HepG2 (cell line): Measurements from ENCODE around the gene DOK5. TPM values are rescaled to one million over a fixed set of nuclear protein-coding genes. Genes with fewer than 3 reads are reported as not detected.

Experiments used
- CAMTA2 ChIP-seq: sonication (generic); formaldehyde crosslinking; IDR thresholded peaks from 2 replicates; pipeline ENCODE4 v1.4.0; 2020; ENCODE audit warnings: mild to moderate bottlenecking, missing genetic modification reagents, borderline replicate concordance
- HNF1A ChIP-seq, 2 experiments: sonication (generic) in 1 of 2; formaldehyde crosslinking in 1 of 2; IDR thresholded peaks; 2 replicates each; pipeline versions ENCODE4 v1.4.0 to v1.6.1; 2016 to 2020; ENCODE audit warnings: borderline replicate concordance in 1 of 2, low read depth in 1 of 2, mild to moderate bottlenecking in 1 of 2, missing genetic modification reagents in 1 of 2
- LCORL ChIP-seq, 2 experiments: fragments of 450-650 bp in 1 of 2; sonication (generic) in 1 of 2; formaldehyde crosslinking in 1 of 2; IDR thresholded peaks; 2 replicates each; pipeline versions ENCODE4 v1.5.0 to v1.6.1; 2017 to 2020; ENCODE audit warnings: antibody characterized with exemption in 1 of 2, missing genetic modification reagents in 1 of 2
- ZBTB4 ChIP-seq: sonication (generic); formaldehyde crosslinking; IDR thresholded peaks from 2 replicates; pipeline ENCODE4 v1.4.0; 2020; ENCODE audit warnings: missing genetic modification reagents, mild to moderate bottlenecking, borderline replicate concordance
- ZNF713 ChIP-seq: sonication (generic); formaldehyde crosslinking; IDR thresholded peaks from 2 replicates; pipeline ENCODE4 v1.4.0; 2020; ENCODE audit warnings: mild to moderate bottlenecking, missing genetic modification reagents
- polyA plus RNA-seq, 8 experiments: library from polyadenylated mRNA; depleted of rRNA in 3 of 8; stranded (reverse) in 7 of 8; unstranded in 1 of 8; fragments of >200 nt; fragmentation: Illumina TruSeq in 4 of 8; extraction: Trizol in 4 of 8; gene quantifications; 2 replicates each; pipeline versions ENCODE4 v1.2.1 to v1.2.3, GENCODE V29; 2011 to 2016; ENCODE audit warnings: low read depth in 4 of 8, missing spikeins in 1 of 8, mixed read lengths in 1 of 8; ENCODE audit not compliant: insufficient read depth in 1 of 8
- total RNA-seq, 5 experiments: library from RNA; depleted of rRNA; stranded (reverse); fragments of >200 nt; fragmentation: Illumina TruSeq; extraction: Trizol; gene quantifications; 2 replicates each; pipeline ENCODE4 v1.2.3, GENCODE V29; 2016; ENCODE audit warnings: low read depth in 1 of 5

Gene DOK5
- total and polyA plus RNA-seq, 2 of the 13 experiments (the other 11 are each of a cell fraction or from before 2014, with no cell fraction given), result not detected

GRCh38 chr20:54645445-54646155 lies 170.2 kb downstream of the DOK5 start (continued):
- TF ChIP-seq HNF1A (IDR thresholded peaks at IDR 0.05; ENCODE audit: low read depth) (no peak), HNF1A (CRISPR knock-in tag; IDR thresholded peaks at IDR 0.05; ENCODE audit: borderline replicate concordance) (no peak), LCORL (IDR thresholded peaks at IDR 0.05) (no peak), LCORL (CRISPR knock-in tag; IDR thresholded peaks at IDR 0.05) (no peak), CAMTA2 (CRISPR knock-in tag) (no peak), ZBTB4 (CRISPR knock-in tag) (no peak), ZNF713 (CRISPR knock-in tag) (no peak)
